Measurements from ENCODE around the gene FOLR2. TPM values are rescaled to one million over a fixed set of nuclear protein-coding genes. Genes with fewer than 3 reads are reported as not detected.

FOLR2 gene
- polyA plus RNA-seq, 1 donor (not counting 4 experiments of a cell fraction or from before 2014, with no cell fraction given): not detected

DNA sequence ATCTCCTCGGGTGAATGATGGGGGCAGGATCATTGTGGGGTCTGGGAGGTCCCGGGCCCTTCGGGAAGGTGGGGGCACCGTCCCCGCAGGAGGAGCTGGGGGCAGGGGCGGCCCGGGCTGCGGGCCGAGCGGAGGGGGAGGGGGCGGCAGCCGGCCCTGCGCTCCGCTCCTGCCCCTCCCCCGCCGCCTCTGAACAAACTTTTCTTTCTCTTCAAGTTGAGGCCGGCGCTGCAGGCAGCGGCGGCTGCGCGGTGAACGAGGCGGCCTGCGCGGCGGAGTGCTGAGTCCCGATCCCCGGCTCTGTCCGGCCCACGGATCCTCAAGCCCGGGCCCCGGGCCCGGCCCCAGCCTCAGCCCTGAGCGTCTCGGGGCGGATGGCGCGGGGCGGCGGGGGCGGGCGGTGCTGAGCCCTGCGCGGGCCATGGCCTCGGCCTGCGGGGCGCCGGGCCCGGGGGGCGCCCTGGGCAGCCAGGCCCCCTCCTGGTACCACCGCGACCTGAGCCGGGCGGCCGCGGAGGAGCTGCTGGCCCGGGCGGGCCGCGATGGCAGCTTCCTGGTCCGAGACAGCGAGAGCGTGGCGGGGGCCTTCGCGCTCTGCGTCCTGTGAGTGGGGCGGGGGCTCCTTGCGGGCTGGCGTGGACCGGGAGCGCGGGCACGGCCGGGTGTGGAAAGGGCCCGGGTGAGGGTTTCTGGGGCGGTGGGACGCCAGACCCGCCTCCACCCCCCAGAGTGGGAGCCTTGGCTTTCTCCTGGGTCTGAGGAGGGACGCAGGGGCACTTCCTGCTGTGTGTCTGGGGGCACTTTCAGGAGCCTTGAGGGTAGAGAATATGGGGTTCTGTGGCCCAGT lies 8.2 kb downstream of the FOLR2 start, which contains the start of gene INPPL1:
INPPL1 (plus strand) TSS at position 204 of the 847 bp plus-strand sequence; CDS start at position 422, 218 bp downstream.
- peaks cover 12 to 21% of the 10 kb centered on the region in 2 experiments for H3K36me3 ChIP-seq (ENCODE audit: control insufficient read depth in 2 of 2, extremely low read depth in 1 of 2, insufficient read depth in 2 of 2, low read length in 2 of 2)
- no peak for TF ChIP-seq CTCF (optimal IDR thresholded peaks at IDR 0.05 in 1 of 3, IDR thresholded peaks at IDR 0.05 in 1 of 3, conservative IDR thresholded peaks at IDR 0.05 in 1 of 3; ENCODE audit: extremely low read depth in 1 of 3, insufficient read depth in 2 of 3, low read length in 3 of 3)
- no peak for TF ChIP-seq EZH2 (IDR thresholded peaks at IDR 0.05; ENCODE audit: low read length)

GRCh38 chr11:72225411-72225951 lies 8.9 kb downstream of the FOLR2 start:
- Histone ChIP-seq H3K79me2 (ENCODE audit: control insufficient read depth, insufficient read depth, low read length) (peaks cover 29% of the 10 kb centered on the region), H3K27ac (ENCODE audit: control insufficient read depth, insufficient read depth, low read length) (peak overlapping the region; percentile 42), H3K9ac (ENCODE audit: control insufficient read depth, extremely low read depth, insufficient read depth, low read length) (peak overlapping the region; percentile 73), H2AFZ (ENCODE audit: control insufficient read depth, low read length) (no peak overlapping the region), H4K20me1 (ENCODE audit: control insufficient read depth, extremely low read depth, insufficient read depth, low read length) (peaks cover 3% of the 10 kb centered on the region), H3K4me1 (ENCODE audit: control insufficient read depth, extremely low read depth, insufficient read depth, low read length) (peaks cover 10% of the 10 kb centered on the region), H3K9me1 (ENCODE audit: control insufficient read depth, extremely low read depth, insufficient read depth, low read length) (no peaks in the 10 kb centered on the region), H3K27me3 (ENCODE audit: control insufficient read depth, extremely low read depth, insufficient read depth, low read length) (no peaks in the 10 kb centered on the region), H3K4me3 (ENCODE audit: control insufficient read depth in 2 of 3, extremely low read depth in 1 of 3, insufficient read depth in 2 of 3, low read depth in 1 of 3, low read length in 3 of 3) (peak overlapping the region; percentile 74 to 86 (median 81)), H3K4me2 (ENCODE audit: control insufficient read depth, extremely low read depth, insufficient read depth, low read depth, low read length) (peak overlapping the region; percentile 95), H3K36me3 (ENCODE audit: control insufficient read depth in 2 of 2, extremely low read depth in 1 of 2, insufficient read depth in 2 of 2, low read length in 2 of 2) (peaks cover 19 to 25% of the 10 kb centered on the region in 2 experiments), H3K9me3 (ENCODE audit: control insufficient read depth, low read depth, low read length) (no peaks in the 10 kb centered on the region)
- FAIRE-seq (no peak), DNase-seq (ENCODE audit: low read depth, low spot score) (no peak)
- dilution Hi-C loops (cut with MboI; ENCODE audit: extremely low pct_ligation_motif_present, low sequenced_read_pairs): no loop called here
- TF ChIP-seq CTCF (optimal IDR thresholded peaks at IDR 0.05 in 1 of 3, IDR thresholded peaks at IDR 0.05 in 1 of 3, conservative IDR thresholded peaks at IDR 0.05 in 1 of 3; ENCODE audit: extremely low read depth in 1 of 3, insufficient read depth in 2 of 3, low read length in 3 of 3): no peak
- TF ChIP-seq EZH2 (IDR thresholded peaks at IDR 0.05; ENCODE audit: low read length): no peak

More for the DNA sequence above, 8.2 kb downstream of the FOLR2 start, which contains the start of gene INPPL1:
- H3K79me2 ChIP-seq (ENCODE audit: control insufficient read depth, insufficient read depth, low read length): peaks cover 29% of the 10 kb centered on the region
- peak within 1 kb of the TSS; percentile 73 for H3K9ac ChIP-seq (ENCODE audit: control insufficient read depth, extremely low read depth, insufficient read depth, low read length)
- no peaks in the 10 kb centered on the region for H3K9me3 ChIP-seq (ENCODE audit: control insufficient read depth, low read depth, low read length)
- peaks cover 10% of the 10 kb centered on the region for H3K4me1 ChIP-seq (ENCODE audit: control insufficient read depth, extremely low read depth, insufficient read depth, low read length)
- peak within 1 kb of the TSS; percentile 74 to 86 (median 81) for H3K4me3 ChIP-seq (ENCODE audit: control insufficient read depth in 2 of 3, extremely low read depth in 1 of 3, insufficient read depth in 2 of 3, low read depth in 1 of 3, low read length in 3 of 3)
- peaks cover 3% of the 10 kb centered on the region for H4K20me1 ChIP-seq (ENCODE audit: control insufficient read depth, extremely low read depth, insufficient read depth, low read length)
- DNase-seq (ENCODE audit: low read depth, low spot score): no peak
- H3K27me3 ChIP-seq (ENCODE audit: control insufficient read depth, extremely low read depth, insufficient read depth, low read length): no peaks in the 10 kb centered on the region
- H3K4me2 ChIP-seq (ENCODE audit: control insufficient read depth, extremely low read depth, insufficient read depth, low read depth, low read length): peak within 1 kb of the TSS; percentile 95
- no peaks in the 10 kb centered on the region for H3K9me1 ChIP-seq (ENCODE audit: control insufficient read depth, extremely low read depth, insufficient read depth, low read length)
- no peak for FAIRE-seq
- H3K27ac ChIP-seq (ENCODE audit: control insufficient read depth, insufficient read depth, low read length): peak within 1 kb of the TSS; percentile 63
- peak within 1 kb of the TSS; percentile 83 for H2AFZ ChIP-seq (ENCODE audit: control insufficient read depth, low read length)
- dilution Hi-C loops (cut with MboI; ENCODE audit: extremely low pct_ligation_motif_present, low sequenced_read_pairs): no loop called here

Measured in keratinocyte (primary cell).